Measurements from ENCODE around the gene CARF. TPM values are rescaled to one million over a fixed set of nuclear protein-coding genes. Genes with fewer than 3 reads are reported as not detected.

Gene CARF
- total and polyA plus RNA-seq, 2 of the 13 experiments (the other 11 are each of a cell fraction or from before 2014, with no cell fraction given): 3.0 to 5.4 TPM

- TF ChIP-seq, protein P1, sequence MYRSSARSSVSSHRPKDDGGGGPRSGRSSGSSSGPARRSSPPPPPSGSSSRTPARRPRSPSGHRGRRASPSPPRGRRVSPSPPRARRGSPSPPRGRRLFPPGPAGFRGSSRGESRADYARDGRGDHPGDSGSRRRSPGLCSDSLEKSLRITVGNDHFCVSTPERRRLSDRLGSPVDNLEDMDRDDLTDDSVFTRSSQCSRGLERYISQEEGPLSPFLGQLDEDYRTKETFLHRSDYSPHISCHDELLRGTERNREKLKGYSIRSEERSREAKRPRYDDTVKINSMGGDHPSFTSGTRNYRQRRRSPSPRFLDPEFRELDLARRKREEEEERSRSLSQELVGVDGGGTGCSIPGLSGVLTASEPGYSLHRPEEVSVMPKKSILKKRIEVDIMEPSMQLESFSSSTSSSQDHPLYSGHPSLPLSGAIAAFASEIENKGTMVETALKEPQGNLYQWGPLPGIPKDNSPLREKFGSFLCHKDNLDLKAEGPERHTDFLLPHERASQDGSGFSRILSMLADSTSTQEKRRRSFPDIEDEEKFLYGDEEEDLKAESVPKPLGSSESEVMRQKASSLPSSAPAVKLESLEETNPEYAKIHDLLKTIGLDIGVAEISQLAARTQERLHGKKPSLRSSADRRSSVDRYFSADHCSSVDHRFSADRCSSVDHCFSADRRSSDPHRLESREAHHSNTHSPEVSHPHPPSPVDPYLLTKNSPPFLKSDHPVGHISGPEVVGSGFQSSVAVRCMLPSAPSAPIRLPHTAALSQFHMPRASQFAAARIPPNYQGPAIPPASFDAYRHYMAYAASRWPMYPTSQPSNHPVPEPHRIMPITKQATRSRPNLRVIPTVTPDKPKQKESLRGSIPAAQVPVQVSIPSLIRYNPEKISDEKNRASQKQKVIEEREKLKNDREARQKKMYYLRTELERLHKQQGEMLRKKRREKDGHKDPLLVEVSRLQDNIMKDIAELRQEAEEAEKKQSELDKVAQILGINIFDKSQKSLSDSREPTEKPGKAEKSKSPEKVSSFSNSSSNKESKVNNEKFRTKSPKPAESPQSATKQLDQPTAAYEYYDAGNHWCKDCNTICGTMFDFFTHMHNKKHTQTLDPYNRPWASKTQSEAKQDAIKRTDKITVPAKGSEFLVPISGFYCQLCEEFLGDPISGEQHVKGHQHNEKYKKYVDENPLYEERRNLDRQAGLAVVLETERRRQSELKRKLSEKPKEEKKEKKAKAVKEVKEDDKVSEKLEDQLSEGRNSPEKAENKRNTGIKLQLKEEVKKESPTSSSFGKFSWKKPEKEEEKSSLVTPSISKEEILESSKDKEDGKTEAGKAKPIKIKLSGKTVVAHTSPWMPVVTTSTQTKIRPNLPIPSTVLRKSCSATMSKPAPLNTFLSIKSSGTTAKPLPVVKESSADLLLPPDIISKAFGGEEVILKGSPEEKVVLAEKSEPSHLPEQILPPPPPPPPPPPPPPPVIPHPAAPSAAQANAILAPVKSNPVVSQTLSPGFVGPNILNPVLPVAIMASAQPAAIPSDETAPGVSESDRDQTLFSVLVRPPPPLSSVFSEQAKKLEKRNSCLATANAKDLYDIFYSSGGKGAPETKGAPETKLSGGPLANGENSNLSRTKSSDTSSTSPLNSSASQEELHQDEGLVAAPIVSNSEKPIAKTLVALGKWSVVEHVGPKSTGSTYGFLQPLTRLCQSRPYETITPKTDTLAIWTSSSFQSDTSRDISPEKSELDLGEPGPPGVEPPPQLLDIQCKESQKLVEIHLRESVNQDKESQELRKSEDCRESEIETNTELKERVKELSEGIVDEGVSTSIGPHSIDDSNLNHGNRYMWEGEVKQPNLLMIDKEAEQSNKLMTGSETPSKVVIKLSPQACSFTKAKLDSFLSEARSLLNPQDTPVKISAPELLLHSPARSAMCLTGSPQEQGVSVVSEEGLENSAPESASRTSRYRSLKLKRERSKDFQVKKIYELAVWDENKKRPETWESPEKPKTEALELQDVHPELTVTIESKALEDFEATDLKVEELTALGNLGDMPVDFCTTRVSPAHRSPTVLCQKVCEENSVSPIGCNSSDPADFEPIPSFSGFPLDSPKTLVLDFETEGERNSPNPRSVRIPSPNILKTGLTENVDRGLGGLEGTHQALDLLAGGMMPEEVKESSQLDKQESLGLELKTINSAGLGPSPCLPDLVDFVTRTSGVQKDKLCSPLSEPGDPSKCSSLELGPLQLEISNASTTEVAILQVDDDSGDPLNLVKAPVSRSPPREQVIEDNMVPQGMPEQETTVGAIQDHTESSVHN (CRISPR knock-in tag; IDR thresholded peaks at IDR 0.05): no peak
- TF ChIP-seq PHF20 (CRISPR knock-in tag; IDR thresholded peaks at IDR 0.05) (peak; percentile 55), ZNF335 (CRISPR knock-in tag; IDR thresholded peaks at IDR 0.05) (no peak), MEF2D (CRISPR knock-in tag; IDR thresholded peaks at IDR 0.05) (no peak), RERE (CRISPR knock-in tag; IDR thresholded peaks at IDR 0.05; ENCODE audit: low read depth) (no peak), NCOA1 (CRISPR knock-in tag; IDR thresholded peaks at IDR 0.05) (peak; percentile 77; the same call in 1 of the 2 replicates), NAIF1 (CRISPR knock-in tag; IDR thresholded peaks at IDR 0.05; ENCODE audit: borderline replicate concordance) (no peak), ZBTB46 (CRISPR knock-in tag; IDR thresholded peaks at IDR 0.05; ENCODE audit: borderline replicate concordance) (no peak)
- TF ChIP-seq, protein P2, sequence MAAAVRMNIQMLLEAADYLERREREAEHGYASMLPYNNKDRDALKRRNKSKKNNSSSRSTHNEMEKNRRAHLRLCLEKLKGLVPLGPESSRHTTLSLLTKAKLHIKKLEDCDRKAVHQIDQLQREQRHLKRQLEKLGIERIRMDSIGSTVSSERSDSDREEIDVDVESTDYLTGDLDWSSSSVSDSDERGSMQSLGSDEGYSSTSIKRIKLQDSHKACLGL (CRISPR knock-in tag; IDR thresholded peaks at IDR 0.05): no peak; the same call in 1 of the 2 replicates
These were observed 40.6 kb upstream of the CARF start, which contains the start of gene ICA1L (continued) for GRCh38 chr2:202871300-202872141.

Measured in HepG2 (cell line).